HepG2 (cell line): ENCODE data around the gene ANO6. TPM values are rescaled to one million over a fixed set of nuclear protein-coding genes. Genes with fewer than 3 reads are reported as not detected.
A peak's percentile ranks its signal among the peaks of the same experiment; 100 is the strongest.

Source experiments
- ARHGAP35 ChIP-seq: sonication (generic); formaldehyde crosslinking; IDR thresholded peaks from 2 replicates; pipeline ENCODE4 v1.9.0; 2022; ENCODE audit warnings: mild to moderate bottlenecking, inconsistent platforms, moderate library complexity, missing genetic modification reagents, borderline replicate concordance
- CERS6 ChIP-seq: sonication (generic); formaldehyde crosslinking; IDR thresholded peaks from 2 replicates; pipeline ENCODE4 v1.5.0; 2020; ENCODE audit warnings: missing genetic modification reagents
- CTCF ChIP-seq: sonication (generic); formaldehyde crosslinking; IDR thresholded peaks from 2 replicates; pipeline ENCODE4 v1.5.0; 2020; ENCODE audit warnings: mild to moderate bottlenecking, missing genetic modification reagents, moderate library complexity
- FOXK2 ChIP-seq: fragments of 450-650 bp; IDR thresholded peaks from 2 replicates; pipeline ENCODE4 v1.6.1; 2016
- HHEX ChIP-seq: IDR thresholded peaks from 2 replicates; pipeline ENCODE4 v1.6.1; 2016; ENCODE audit warnings: control low read depth
- KIAA2018 ChIP-seq: sonication (generic); formaldehyde crosslinking; IDR thresholded peaks from 2 replicates; pipeline ENCODE4 v1.5.0; 2020; ENCODE audit warnings: mild to moderate bottlenecking, missing genetic modification reagents, borderline replicate concordance
- NFIB ChIP-seq: sonication (generic); formaldehyde crosslinking; IDR thresholded peaks from 2 replicates; pipeline ENCODE4 v1.9.0; 2021; ENCODE audit warnings: missing genetic modification reagents, mild to moderate bottlenecking, borderline replicate concordance
- SAP130 ChIP-seq: IDR thresholded peaks from 2 replicates; pipeline ENCODE4 v1.6.1; 2016; ENCODE audit warnings: low read depth
- SMAD3 ChIP-seq: sonication (generic); formaldehyde crosslinking; IDR thresholded peaks from 2 replicates; pipeline ENCODE4 v1.4.0; 2020; ENCODE audit warnings: missing genetic modification reagents
- STAG1 ChIP-seq: sonication (generic); formaldehyde crosslinking; IDR thresholded peaks from 2 replicates; pipeline ENCODE4 v1.4.0; 2020; ENCODE audit warnings: missing genetic modification reagents
- TEAD2 ChIP-seq: sonication (generic); formaldehyde crosslinking; IDR thresholded peaks from 2 replicates; pipeline ENCODE4 v1.9.0; 2021; ENCODE audit warnings: missing genetic modification reagents
- ZFP36 ChIP-seq: fragments of 150-350 bp; IDR thresholded peaks from 2 replicates; pipeline ENCODE4 v1.6.1; 2018; ENCODE audit warnings: borderline replicate concordance, low read length, low read depth; ENCODE audit not compliant: partially characterized antibody
- ZNF292 ChIP-seq: sonication (generic); formaldehyde crosslinking; IDR thresholded peaks from 2 replicates; pipeline ENCODE4 v1.8.1; 2022; ENCODE audit warnings: mild to moderate bottlenecking, low read depth, missing genetic modification reagents, borderline replicate concordance
- ZNF317 ChIP-seq: sonication (generic); formaldehyde crosslinking; IDR thresholded peaks from 2 replicates; pipeline ENCODE4 v1.5.0; 2020; ENCODE audit warnings: mild to moderate bottlenecking, missing genetic modification reagents
- ZNF33B ChIP-seq: sonication (generic); formaldehyde crosslinking; IDR thresholded peaks from 2 replicates; pipeline ENCODE4 v1.5.1; 2020; ENCODE audit warnings: mild to moderate bottlenecking, missing genetic modification reagents
- ZNF639 ChIP-seq: conservative IDR thresholded peaks from 2 replicates; pipeline ENCODE4 v1.6.1; 2018; ENCODE audit warnings: missing genetic modification reagents
- ZNF660 ChIP-seq: sonication (generic); formaldehyde crosslinking; IDR thresholded peaks from 2 replicates; pipeline ENCODE4 v1.5.1; 2020; ENCODE audit warnings: mild to moderate bottlenecking, low read depth, missing genetic modification reagents, borderline replicate concordance
- ZNF781 ChIP-seq: sonication (generic); formaldehyde crosslinking; IDR thresholded peaks from 2 replicates; pipeline ENCODE4 v1.5.1; 2020; ENCODE audit warnings: borderline replicate concordance, mild to moderate bottlenecking, missing genetic modification reagents; ENCODE audit errors: not compliant biosample characterization
- polyA plus RNA-seq, 8 experiments: library from polyadenylated mRNA; depleted of rRNA in 3 of 8; stranded (reverse) in 7 of 8; unstranded in 1 of 8; fragments of >200 nt; fragmentation: Illumina TruSeq in 4 of 8; extraction: Trizol in 4 of 8; gene quantifications; 2 replicates each; pipeline versions ENCODE4 v1.2.1 to v1.2.3, GENCODE V29; 2011 to 2016; ENCODE audit warnings: low read depth in 4 of 8, missing spikeins in 1 of 8, mixed read lengths in 1 of 8; ENCODE audit not compliant: insufficient read depth in 1 of 8
- total RNA-seq, 5 experiments: library from RNA; depleted of rRNA; stranded (reverse); fragments of >200 nt; fragmentation: Illumina TruSeq; extraction: Trizol; gene quantifications; 2 replicates each; pipeline ENCODE4 v1.2.3, GENCODE V29; 2016; ENCODE audit warnings: low read depth in 1 of 5

Gene ANO6
- total and polyA plus RNA-seq, 2 of the 13 experiments (the other 11 are each of a cell fraction or from before 2014, with no cell fraction given), result 37.8 to 57.1 TPM

- peak; percentile 68 for TF ChIP-seq STAG1 (CRISPR knock-in tag)
- peak; percentile 51 for TF ChIP-seq CTCF (CRISPR knock-in tag)
- TF ChIP-seq ZNF33B (CRISPR knock-in tag), result no peak
- TF ChIP-seq ARHGAP35 (CRISPR knock-in tag), result no peak
- no peak for TF ChIP-seq HHEX (CRISPR knock-in tag)
- no peak for TF ChIP-seq KIAA2018 (CRISPR knock-in tag)
- no peak for TF ChIP-seq ZNF660 (CRISPR knock-in tag)
- TF ChIP-seq ZNF317, result no peak
- no peak for TF ChIP-seq ZNF292 (CRISPR knock-in tag)
- TF ChIP-seq NFIB, result no peak
- TF ChIP-seq TEAD2 (CRISPR knock-in tag), result no peak
- no peak for TF ChIP-seq ZNF639 (CRISPR knock-in tag)
- TF ChIP-seq FOXK2, result no peak
- TF ChIP-seq CERS6 (CRISPR knock-in tag), result no peak
- TF ChIP-seq ZFP36, result no peak
- TF ChIP-seq SMAD3, result no peak
- TF ChIP-seq SAP130, result no peak
- TF ChIP-seq ZNF781 (CRISPR knock-in tag), result no peak
Measured at GRCh38 chr12:45183246-45183645, 32.6 kb upstream of the ANO6 start (continued).
